HUES6 (cell line): ENCODE results near the gene PRIMA1.
"Not testable (repeated sequence)": the region's sequence is repeated elsewhere in the genome, so short reads cannot be mapped to it uniquely, and the experiment has no call there.

Experiments used
- H3K27ac ChIP-seq: 2 replicates; pipeline ENCODE4 v1.7.0; 2013; ENCODE audit warnings: low read depth, mild to moderate bottlenecking, low read length, inconsistent platforms
- H3K27me3 ChIP-seq: 2 replicates; pipeline ENCODE4 v1.6.1; 2013; ENCODE audit warnings: low read length; ENCODE audit not compliant: control insufficient read depth, insufficient read depth
- H3K36me3 ChIP-seq: 2 replicates; pipeline ENCODE4 v1.6.1; 2013; ENCODE audit warnings: low read length; ENCODE audit not compliant: control insufficient read depth, insufficient read depth
- H3K4me1 ChIP-seq: 2 replicates; pipeline ENCODE4 v1.6.1; 2013; ENCODE audit warnings: low read length; ENCODE audit not compliant: control insufficient read depth, insufficient read depth
- H3K4me3 ChIP-seq: 2 replicates; pipeline ENCODE4 v1.5.1; 2013; ENCODE audit warnings: low read depth, low read length
- H3K9ac ChIP-seq: one replicate; pipeline ENCODE4 v1.6.1; 2013; ENCODE audit warnings: mild to moderate bottlenecking, low read length
- H3K9me3 ChIP-seq: 2 replicates; pipeline ENCODE4 v1.6.1; 2013; ENCODE audit warnings: low read depth, low read length; ENCODE audit not compliant: control insufficient read depth, insufficient read depth

Gene PRIMA1

GRCh38 chr14:93818857-93819256, 30.6 kb upstream of the PRIMA1 start:
- no peaks in the 10 kb centered on the region for H3K36me3 ChIP-seq
- H3K9me3 ChIP-seq = peaks cover 19% of the 10 kb centered on the region
- H3K4me3 ChIP-seq = no peak overlapping the region
- H3K27me3 ChIP-seq = no peaks in the 10 kb centered on the region
- no peak overlapping the region for H3K27ac ChIP-seq
- no peak overlapping the region for H3K9ac ChIP-seq
- no peaks in the 10 kb centered on the region for H3K4me1 ChIP-seq

GRCh38 chr14:93811676-93812075, 23.4 kb upstream of the PRIMA1 start:
- no peak overlapping the region for H3K4me3 ChIP-seq
- H3K9ac ChIP-seq = no peak overlapping the region
- H3K9me3 ChIP-seq = peaks cover 74% of the 10 kb centered on the region
- H3K27ac ChIP-seq = no peak overlapping the region
- H3K27me3 ChIP-seq = no peaks in the 10 kb centered on the region
- no peaks in the 10 kb centered on the region for H3K4me1 ChIP-seq
- no peaks in the 10 kb centered on the region for H3K36me3 ChIP-seq

GRCh38 chr14:93811020-93811419, 22.7 kb upstream of the PRIMA1 start:
- no peaks in the 10 kb centered on the region for H3K27me3 ChIP-seq
- H3K27ac ChIP-seq = no peak overlapping the region
- peaks cover 73% of the 10 kb centered on the region for H3K9me3 ChIP-seq
- H3K4me3 ChIP-seq = no peak overlapping the region
- no peaks in the 10 kb centered on the region for H3K4me1 ChIP-seq
- no peak overlapping the region for H3K9ac ChIP-seq
- H3K36me3 ChIP-seq = no peaks in the 10 kb centered on the region

- H3K27me3 ChIP-seq, H3K27ac ChIP-seq, H3K36me3 ChIP-seq, H3K4me3 ChIP-seq, H3K9ac ChIP-seq, H3K4me1 ChIP-seq: not testable (repeated sequence)
- peaks cover 61% of the 10 kb centered on the region for H3K9me3 ChIP-seq
Measured at GRCh38 chr14:93809491-93810420, 21.5 kb upstream of the PRIMA1 start.

GRCh38 chr14:93804654-93805053, 16.4 kb upstream of the PRIMA1 start:
- Histone ChIP-seq H3K9ac (no peak overlapping the region), H3K27ac (no peak overlapping the region), H3K4me3 (no peak overlapping the region), H3K36me3 (no peaks in the 10 kb centered on the region), H3K4me1 (no peaks in the 10 kb centered on the region), H3K9me3 (peaks cover 15% of the 10 kb centered on the region), H3K27me3 (no peaks in the 10 kb centered on the region)

GRCh38 chr14:93803408-93804318, 15.4 kb upstream of the PRIMA1 start:
- Histone ChIP-seq H3K27ac (no peak overlapping the region), H3K4me3 (no peak overlapping the region), H3K36me3 (no peaks in the 10 kb centered on the region), H3K9me3 (peaks cover 8% of the 10 kb centered on the region), H3K27me3 (no peaks in the 10 kb centered on the region), H3K9ac (no peak overlapping the region), H3K4me1 (no peaks in the 10 kb centered on the region)

GRCh38 chr14:93799989-93800921, 12.0 kb upstream of the PRIMA1 start:
- Histone ChIP-seq H3K27ac (no peak overlapping the region), H3K27me3 (peaks cover 4% of the 10 kb centered on the region; the same call in 1 of the 2 replicates), H3K9ac (no peak overlapping the region), H3K9me3 (no peaks in the 10 kb centered on the region), H3K36me3 (no peaks in the 10 kb centered on the region), H3K4me1 (no peaks in the 10 kb centered on the region), H3K4me3 (no peak overlapping the region)

GRCh38 chr14:93799617-93799988, 11.3 kb upstream of the PRIMA1 start:
- H3K4me3 ChIP-seq = no peak overlapping the region
- H3K36me3 ChIP-seq = no peaks in the 10 kb centered on the region
- H3K27me3 ChIP-seq = peaks cover 4% of the 10 kb centered on the region; the same call in 1 of the 2 replicates
- H3K9me3 ChIP-seq = no peaks in the 10 kb centered on the region
- H3K9ac ChIP-seq = no peak overlapping the region
- no peak overlapping the region for H3K27ac ChIP-seq
- H3K4me1 ChIP-seq = no peaks in the 10 kb centered on the region

GRCh38 chr14:93797536-93797935, 9.3 kb upstream of the PRIMA1 start:
- Histone ChIP-seq H3K4me3 (no peak overlapping the region), H3K4me1 (no peaks in the 10 kb centered on the region), H3K36me3 (no peaks in the 10 kb centered on the region), H3K27me3 (peaks cover 4% of the 10 kb centered on the region; the same call in 1 of the 2 replicates), H3K9ac (no peak overlapping the region), H3K9me3 (no peaks in the 10 kb centered on the region), H3K27ac (no peak overlapping the region)

- no peak overlapping the region for H3K27ac ChIP-seq
- peaks cover 4% of the 10 kb centered on the region; the same call in 1 of the 2 replicates for H3K27me3 ChIP-seq
- H3K36me3 ChIP-seq = no peaks in the 10 kb centered on the region
- H3K9me3 ChIP-seq = no peaks in the 10 kb centered on the region
- H3K4me1 ChIP-seq = no peaks in the 10 kb centered on the region
- H3K4me3 ChIP-seq = no peak overlapping the region
- H3K9ac ChIP-seq = no peak overlapping the region
Measured at GRCh38 chr14:93797071-93797470, 8.8 kb upstream of the PRIMA1 start.
